ENCODE measurements around the gene AGAP1.

Gene AGAP1

GRCh38 chr2:235497096-235497495 lies 3.3 kb downstream of the AGAP1 start:
- ATAC-seq (ENCODE audit: low read depth) (no peak), DNase-seq (ENCODE audit: low spot score in 2 of 2) (no peak)
- H3K27me3 Mint-ChIP-seq, result peaks cover 20% of the 10 kb centered on the region
- no peak overlapping the region for H3K27ac Mint-ChIP-seq
- no peaks in the 10 kb centered on the region for H3K9me3 Mint-ChIP-seq
- no peak overlapping the region for H3K4me3 Mint-ChIP-seq
- no peaks in the 10 kb centered on the region for H3K36me3 Mint-ChIP-seq
- H3K4me1 Mint-ChIP-seq, result peaks cover 2% of the 10 kb centered on the region

DNA sequence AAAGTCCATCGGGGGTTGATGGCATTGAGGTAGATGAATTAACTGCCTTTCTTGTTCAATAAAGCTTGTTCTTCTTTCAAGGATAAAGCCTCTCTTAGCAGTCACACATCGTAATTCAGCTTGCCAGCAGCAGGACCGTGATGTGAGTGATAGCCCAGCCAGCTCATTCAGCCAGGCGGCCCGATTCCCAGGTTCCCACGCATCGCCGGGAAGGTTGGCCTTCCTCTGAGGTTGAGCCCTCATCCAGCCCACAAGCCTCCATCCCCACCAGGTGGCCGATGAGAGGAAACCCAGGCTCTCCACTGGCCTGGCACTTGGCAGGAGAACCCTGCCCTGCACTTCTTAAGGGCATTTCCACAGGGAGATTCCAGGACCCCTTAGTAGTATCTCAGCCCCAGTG lies 4.7 kb downstream of the AGAP1 start:
- no peaks in the 10 kb centered on the region for H3K36me3 Mint-ChIP-seq
- H3K27me3 Mint-ChIP-seq, result peaks cover 10% of the 10 kb centered on the region
- no peak overlapping the region for H3K4me3 Mint-ChIP-seq
- DNase-seq (ENCODE audit: low spot score in 2 of 2), result no peak
- no peak overlapping the region for H3K27ac Mint-ChIP-seq
- no peaks in the 10 kb centered on the region for H3K9me3 Mint-ChIP-seq
- H3K4me1 Mint-ChIP-seq, result no peaks in the 10 kb centered on the region
- no peak for ATAC-seq (ENCODE audit: low read depth)

GRCh38 chr2:235498946-235499812 lies 5.3 kb downstream of the AGAP1 start:
- no peak for ATAC-seq (ENCODE audit: low read depth)
- H3K36me3 Mint-ChIP-seq, result no peaks in the 10 kb centered on the region
- no peak overlapping the region for H3K27ac Mint-ChIP-seq

DNA sequence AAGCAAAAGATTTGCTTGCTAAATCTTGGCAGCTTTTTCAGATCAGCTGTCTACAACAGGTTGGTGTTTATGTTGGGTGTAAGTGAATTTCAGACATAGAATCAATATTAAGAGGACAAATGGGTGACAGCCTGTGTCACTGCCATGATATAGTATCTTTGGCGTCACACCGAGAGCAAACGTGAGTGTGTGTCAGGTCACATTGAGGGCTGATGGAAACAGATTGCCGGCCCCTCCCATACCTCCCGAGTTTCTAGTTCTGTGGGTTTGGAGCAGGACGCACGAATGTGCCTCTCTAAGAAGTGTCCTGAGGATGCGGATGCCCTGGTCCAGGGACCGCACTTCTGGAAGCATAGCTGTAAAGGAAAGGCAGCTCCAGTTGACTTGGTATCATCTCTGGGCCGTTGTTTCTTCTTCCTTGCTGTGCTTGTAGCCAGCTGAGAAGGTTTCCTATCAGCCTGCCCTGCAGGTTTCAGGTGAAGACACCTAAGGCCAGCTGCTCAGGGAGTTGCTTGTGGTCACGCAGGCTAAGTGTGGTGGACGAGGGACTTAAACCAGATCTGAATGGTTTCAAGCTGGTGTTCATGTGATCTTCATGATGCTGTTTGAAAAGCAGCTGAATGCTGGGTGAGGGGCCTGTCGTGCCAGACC lies 6.4 kb downstream of the AGAP1 start:
- DNase-seq (ENCODE audit: low spot score in 2 of 2) (no peak), ATAC-seq (ENCODE audit: low read depth) (no peak)
- Mint-ChIP-seq H3K27ac (no peak overlapping the region), H3K4me1 (no peaks in the 10 kb centered on the region), H3K9me3 (no peaks in the 10 kb centered on the region), H3K36me3 (no peaks in the 10 kb centered on the region), H3K27me3 (peaks cover 10% of the 10 kb centered on the region), H3K4me3 (no peak overlapping the region)

More at GRCh38 chr2:235498946-235499812, 5.3 kb downstream of the AGAP1 start:
- no peak overlapping the region for H3K4me3 Mint-ChIP-seq
- H3K27me3 Mint-ChIP-seq, result peaks cover 10% of the 10 kb centered on the region
- no peak for DNase-seq (ENCODE audit: low spot score in 2 of 2)
- no peaks in the 10 kb centered on the region for H3K9me3 Mint-ChIP-seq
- H3K4me1 Mint-ChIP-seq, result no peaks in the 10 kb centered on the region

DNA sequence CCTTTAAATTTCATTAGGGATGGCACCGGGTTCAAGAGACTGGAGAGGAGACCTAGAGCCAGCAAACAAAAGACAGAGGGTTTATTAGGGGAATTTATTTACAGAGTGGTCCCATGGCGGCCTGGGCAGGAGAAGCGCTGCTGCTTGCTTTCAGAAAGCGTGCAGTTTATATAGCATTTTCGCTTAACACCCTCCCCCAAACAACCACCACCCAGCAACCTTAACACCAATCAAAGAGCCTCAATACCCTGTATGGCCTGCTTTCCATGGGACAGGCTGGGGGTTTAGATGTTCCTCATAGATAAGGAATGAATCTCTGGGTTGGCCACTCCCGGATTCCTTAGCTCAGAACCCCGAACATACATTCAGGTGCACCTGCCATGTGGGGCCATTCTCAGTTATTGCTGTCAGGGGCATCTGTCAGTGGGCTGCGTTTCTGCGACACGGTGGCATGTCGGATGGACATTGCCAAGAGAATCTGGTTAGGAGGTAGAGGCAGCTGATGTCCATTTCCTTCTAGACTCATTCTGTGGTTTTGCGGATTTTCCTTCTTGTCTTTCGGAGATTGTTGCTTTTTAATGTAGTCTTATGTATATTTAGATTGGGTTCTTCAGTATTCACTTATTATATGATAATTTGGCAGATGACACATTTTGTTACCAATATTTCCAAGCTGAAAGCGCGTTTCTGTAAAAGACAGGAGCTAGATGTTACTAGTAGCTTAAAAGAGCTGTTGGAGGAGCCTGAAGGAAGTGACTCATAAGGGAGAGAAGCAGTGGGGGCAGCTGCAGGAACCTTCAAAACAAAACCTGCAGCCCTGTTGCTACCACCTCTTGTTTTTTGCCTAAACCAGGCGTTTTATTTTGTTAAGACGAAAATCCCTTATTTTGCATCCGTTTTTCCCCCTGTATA lies 7.2 kb downstream of the AGAP1 start:
- no peak overlapping the region for H3K4me3 Mint-ChIP-seq
- peaks cover 10% of the 10 kb centered on the region for H3K27me3 Mint-ChIP-seq
- no peaks in the 10 kb centered on the region for H3K36me3 Mint-ChIP-seq
- H3K4me1 Mint-ChIP-seq, result no peaks in the 10 kb centered on the region
- ATAC-seq (ENCODE audit: low read depth) (no peak), DNase-seq (ENCODE audit: low spot score in 2 of 2) (no peak)
- H3K27ac Mint-ChIP-seq, result no peak overlapping the region
- H3K9me3 Mint-ChIP-seq, result no peaks in the 10 kb centered on the region

DNA sequence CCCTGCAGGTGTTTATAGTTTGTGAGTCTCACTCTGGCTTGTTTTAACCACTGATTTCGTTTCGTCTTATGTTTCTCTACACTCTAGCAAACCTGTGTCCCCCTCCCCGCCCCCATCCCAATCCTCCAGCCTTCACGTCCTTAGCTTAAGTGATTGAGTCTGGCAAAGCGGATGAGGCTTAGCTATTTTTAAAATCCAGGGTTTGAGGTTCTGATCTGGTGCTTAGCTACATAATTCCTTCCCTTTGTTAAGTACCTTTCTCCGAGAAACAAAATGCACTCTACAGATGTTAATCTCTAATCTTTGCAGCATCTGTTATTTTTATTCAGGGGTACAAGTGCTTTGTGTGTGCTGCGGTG lies 7.8 kb downstream of the AGAP1 start:
- Mint-ChIP-seq H3K27me3 (peaks cover 10% of the 10 kb centered on the region), H3K36me3 (no peaks in the 10 kb centered on the region), H3K9me3 (no peaks in the 10 kb centered on the region), H3K4me1 (no peaks in the 10 kb centered on the region), H3K27ac (no peak overlapping the region), H3K4me3 (no peak overlapping the region)
- ATAC-seq (ENCODE audit: low read depth), result no peak
- DNase-seq (ENCODE audit: low spot score in 2 of 2), result no peak

GRCh38 chr2:235502336-235502735 lies 8.5 kb downstream of the AGAP1 start:
- Mint-ChIP-seq H3K36me3 (no peaks in the 10 kb centered on the region), H3K4me1 (no peaks in the 10 kb centered on the region), H3K27me3 (peaks cover 10% of the 10 kb centered on the region), H3K4me3 (no peak overlapping the region), H3K27ac (no peak overlapping the region), H3K9me3 (no peaks in the 10 kb centered on the region)
- DNase-seq (ENCODE audit: low spot score in 2 of 2), result no peak
- ATAC-seq (ENCODE audit: low read depth), result no peak

DNA sequence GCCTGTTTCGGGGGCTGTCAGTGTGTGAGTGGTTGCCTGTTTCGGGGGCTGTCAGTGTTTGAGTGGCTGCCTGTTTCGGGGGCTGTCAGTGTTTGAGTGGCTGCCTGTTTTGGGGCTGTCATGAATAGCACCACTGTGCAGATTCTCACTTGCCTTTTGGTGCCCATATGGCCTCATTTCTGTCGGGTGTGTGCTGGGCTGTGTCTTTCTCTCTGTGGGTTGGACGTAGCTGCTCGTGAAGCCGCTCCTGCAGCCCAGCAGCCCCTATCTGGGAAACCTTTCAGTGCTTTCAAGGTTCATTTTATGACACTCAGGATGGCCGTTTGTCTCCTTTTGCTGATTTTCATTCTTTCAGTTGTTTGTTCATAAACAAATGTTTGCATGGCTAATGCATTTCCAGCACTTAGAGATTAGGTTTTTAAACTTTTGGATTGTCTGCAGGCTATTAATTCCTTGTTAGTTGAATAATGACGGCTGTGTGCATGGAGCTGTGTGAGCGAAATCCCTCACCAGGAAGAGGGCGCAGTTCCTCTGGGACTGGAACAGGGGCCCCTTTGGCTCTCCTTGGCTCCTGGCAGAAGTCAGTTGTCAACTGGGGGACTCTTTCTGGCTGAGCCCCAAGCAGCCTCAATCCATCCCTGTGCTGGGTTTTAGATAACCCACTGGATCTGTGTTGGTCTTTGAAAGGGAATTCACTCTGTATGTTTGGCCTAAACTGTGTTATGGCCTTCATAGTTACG lies 10.8 kb downstream of the AGAP1 start:
- H3K4me3 Mint-ChIP-seq, result no peak overlapping the region
- H3K4me1 Mint-ChIP-seq, result no peaks in the 10 kb centered on the region
- DNase-seq (ENCODE audit: low spot score in 2 of 2), result no peak
- no peaks in the 10 kb centered on the region for H3K36me3 Mint-ChIP-seq
- H3K9me3 Mint-ChIP-seq, result peaks cover 2% of the 10 kb centered on the region
- H3K27me3 Mint-ChIP-seq, result peaks cover 12% of the 10 kb centered on the region
- no peak for ATAC-seq (ENCODE audit: low read depth)
- H3K27ac Mint-ChIP-seq, result no peak overlapping the region

- H3K27me3 Mint-ChIP-seq, result peaks cover 10% of the 10 kb centered on the region
- no peaks in the 10 kb centered on the region for H3K36me3 Mint-ChIP-seq
- DNase-seq (ENCODE audit: low spot score in 2 of 2) (no peak), ATAC-seq (ENCODE audit: low read depth) (no peak)
- H3K9me3 Mint-ChIP-seq, result peaks cover 3% of the 10 kb centered on the region
- H3K27ac Mint-ChIP-seq, result no peak overlapping the region
- H3K4me1 Mint-ChIP-seq, result no peaks in the 10 kb centered on the region
- no peak overlapping the region for H3K4me3 Mint-ChIP-seq
Measured at GRCh38 chr2:235505181-235505741, 11.4 kb downstream of the AGAP1 start.

DNA sequence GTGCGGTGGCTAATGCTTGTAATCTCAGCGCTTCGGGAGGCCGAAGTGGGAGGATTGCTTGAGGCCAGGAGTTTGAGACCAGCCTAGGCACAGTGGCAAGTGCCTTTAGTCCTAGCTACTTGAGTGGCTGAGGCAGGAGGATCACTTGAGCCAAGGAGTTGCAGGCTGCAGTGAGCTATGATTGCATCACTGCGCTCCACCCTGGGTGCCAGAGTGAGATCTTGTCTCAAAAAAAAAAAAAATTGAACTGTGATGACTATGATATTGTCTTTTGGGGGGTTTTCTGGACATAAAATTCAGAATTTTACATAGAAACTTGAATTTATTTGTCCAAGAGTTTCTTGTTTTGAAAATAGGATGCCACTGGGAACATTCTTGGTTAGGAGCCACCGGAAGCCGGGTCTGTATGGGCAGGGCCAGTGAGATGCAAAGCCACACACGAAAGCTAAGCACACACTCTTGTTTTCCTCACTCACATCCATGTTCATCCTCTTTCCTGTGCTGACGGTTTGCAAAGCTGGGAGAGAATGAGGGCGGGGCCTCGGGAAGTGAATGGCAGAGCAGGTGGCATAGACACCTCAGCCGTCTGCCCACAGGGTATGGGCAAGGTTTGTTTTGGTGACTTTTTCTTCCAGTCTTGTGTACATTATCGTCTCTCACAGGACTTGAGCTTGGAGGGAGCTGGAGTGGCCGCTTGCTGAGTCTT lies 12.6 kb downstream of the AGAP1 start:
- no peak overlapping the region for H3K4me3 Mint-ChIP-seq
- H3K36me3 Mint-ChIP-seq, result no peaks in the 10 kb centered on the region
- H3K27ac Mint-ChIP-seq, result no peak overlapping the region
- H3K9me3 Mint-ChIP-seq, result peaks cover 4% of the 10 kb centered on the region
- no peak for DNase-seq (ENCODE audit: low spot score in 2 of 2)
- ATAC-seq (ENCODE audit: low read depth), result no peak
- H3K4me1 Mint-ChIP-seq, result no peaks in the 10 kb centered on the region
- peaks cover 10% of the 10 kb centered on the region for H3K27me3 Mint-ChIP-seq

DNA sequence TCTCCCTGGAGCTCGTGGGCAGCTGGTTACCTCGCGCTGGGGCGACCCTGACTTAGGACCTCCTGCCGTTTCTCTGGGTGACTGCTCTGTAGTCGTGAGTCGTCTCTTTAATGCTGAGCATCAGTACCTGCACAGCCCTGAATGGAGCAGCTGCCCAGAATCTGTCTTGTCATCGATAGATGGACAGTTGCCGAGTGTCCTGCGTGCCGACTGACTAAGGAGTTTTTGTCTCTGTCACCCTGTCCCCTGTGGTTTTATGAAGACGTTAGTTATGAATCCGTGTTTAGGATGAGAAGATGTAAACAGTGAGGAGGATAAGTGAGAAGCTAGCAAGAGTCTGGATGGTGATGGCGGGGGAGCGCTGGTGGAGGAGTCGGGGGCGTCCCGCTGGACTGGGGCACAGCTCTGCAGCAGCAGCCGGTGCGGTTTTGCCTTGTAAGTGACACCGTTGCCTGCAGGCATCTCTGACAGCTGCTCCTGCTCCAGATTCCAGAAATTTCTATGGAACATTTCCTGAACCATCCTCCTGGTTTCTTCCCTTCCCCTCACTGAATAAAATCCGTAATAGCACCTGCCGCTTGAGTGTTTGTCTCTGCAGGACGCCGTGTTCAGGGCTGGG lies 13.3 kb downstream of the AGAP1 start:
- Mint-ChIP-seq H3K4me1 (no peaks in the 10 kb centered on the region), H3K27me3 (peaks cover 8% of the 10 kb centered on the region), H3K27ac (no peak overlapping the region), H3K9me3 (peaks cover 4% of the 10 kb centered on the region), H3K36me3 (no peaks in the 10 kb centered on the region), H3K4me3 (no peak overlapping the region)
- DNase-seq (ENCODE audit: low spot score in 2 of 2) (no peak), ATAC-seq (ENCODE audit: low read depth) (no peak)

- H3K4me1 Mint-ChIP-seq, result no peaks in the 10 kb centered on the region
- no peaks in the 10 kb centered on the region for H3K36me3 Mint-ChIP-seq
- peaks cover 8% of the 10 kb centered on the region for H3K27me3 Mint-ChIP-seq
- H3K27ac Mint-ChIP-seq, result no peak overlapping the region
- DNase-seq (ENCODE audit: low spot score in 2 of 2), result no peak
- ATAC-seq (ENCODE audit: low read depth), result no peak
- H3K4me3 Mint-ChIP-seq, result no peak overlapping the region
- H3K9me3 Mint-ChIP-seq, result peaks cover 4% of the 10 kb centered on the region
Measured at GRCh38 chr2:235507928-235508327, 14.1 kb downstream of the AGAP1 start.

Measured in memory B cell (primary cell).